SK-N-SH (cell line): Measurements from ENCODE around the gene NR6A1. TPM values are rescaled to one million over a fixed set of nuclear protein-coding genes. Genes with fewer than 3 reads are reported as not detected.
A peak's percentile ranks its signal among the peaks of the same experiment; 100 is the strongest.

Source experiments
- CTCF ChIA-PET: fragments of 300-600, 350-600 bp; formaldehyde crosslinking; extraction: SDS; loops from one replicate; lab custom pipeline; 2021; lab: Yijun Ruan, JAX
- POLR2A ChIA-PET: fragments of 350-600 bp; sonication (Branson Sonifier 250); formaldehyde crosslinking; extraction: SDS; loops from one replicate; lab custom pipeline; 2020; ENCODE audit warnings: antibody characterized with exemption, inconsistent platforms; lab: Yijun Ruan, JAX
- DNase-seq: peaks from one replicate; pipeline ENCODE4 v3.0.0; 2012
- H2AFZ ChIP-seq: fragments of 200-600 bp; sonication (generic); 2 replicates; pipeline ENCODE4 v1.8.1; 2016; ENCODE audit warnings: antibody characterized with exemption, mild to moderate bottlenecking, low read depth
- H3F3A ChIP-seq: fragments of 200-600 bp; sonication (generic); replicated peaks from 2 replicates; pipeline ENCODE3; 2016; ENCODE audit warnings: antibody characterized with exemption, mild to moderate bottlenecking; ENCODE audit not compliant: insufficient read depth
- H3K27ac ChIP-seq, 2 experiments: fragments of 200-500 bp in 1 of 2; fragments of 200-600 bp in 1 of 2; sonication (Bioruptor generic) in 1 of 2; sonication (generic), shearing (Covaris generic) in 1 of 2; 2 replicates each; pipeline versions ENCODE4 v1.5.1 to v1.6.1; 2014 to 2016; ENCODE audit warnings: low read depth in 2 of 2, inconsistent platforms in 1 of 2, low read length in 1 of 2, mild to moderate bottlenecking in 1 of 2, mixed read lengths in 1 of 2
- H3K27me3 ChIP-seq: fragments of 200-600 bp; sonication (generic), shearing (Covaris generic); 2 replicates; pipeline ENCODE4 v1.6.1; 2016; ENCODE audit warnings: mixed run types; ENCODE audit not compliant: insufficient read depth
- H3K36me3 ChIP-seq, 2 experiments: fragments of 200-500 bp in 1 of 2; fragments of 200-600 bp in 1 of 2; sonication (Bioruptor generic) in 1 of 2; sonication (generic) in 1 of 2; replicated peaks in 1 of 2; 2 replicates each; pipeline versions ENCODE3 to v1.5.1; 2014 to 2016; ENCODE audit warnings: low read length in 1 of 2, mild to moderate bottlenecking in 1 of 2; ENCODE audit not compliant: insufficient read depth in 2 of 2, control insufficient read depth in 1 of 2
- H3K4me1 ChIP-seq, 2 experiments: fragments of 200-500 bp in 1 of 2; fragments of 200-600 bp in 1 of 2; sonication (Bioruptor generic) in 1 of 2; sonication (generic), shearing (Covaris generic) in 1 of 2; 2 replicates each; pipeline versions ENCODE4 v1.5.1 to v1.6.1; 2014 to 2016; ENCODE audit warnings: low read depth in 1 of 2, low read length in 1 of 2, mixed run types in 1 of 2; ENCODE audit not compliant: insufficient read depth in 2 of 2, control insufficient read depth in 1 of 2
- H3K4me2 ChIP-seq: fragments of 200-600 bp; sonication (generic), shearing (Covaris generic); 2 replicates; pipeline ENCODE4 v1.6.1; 2017; ENCODE audit warnings: mixed run types
- H3K4me3 ChIP-seq, 2 experiments: fragments of 200-500 bp in 1 of 2; fragments of 200-600 bp in 1 of 2; sonication (Bioruptor generic) in 1 of 2; sonication (generic), shearing (Covaris generic) in 1 of 2; 2 replicates each; pipeline versions ENCODE4 v1.5.1 to v1.8.1; 2014 to 2016; ENCODE audit warnings: low read depth in 2 of 2, inconsistent platforms in 1 of 2, low read length in 1 of 2, mild to moderate bottlenecking in 1 of 2, mixed read lengths in 1 of 2, moderate library complexity in 1 of 2
- H3K79me2 ChIP-seq: fragments of 200-600 bp; sonication (generic); 2 replicates; pipeline ENCODE4 v1.8.1; 2017; ENCODE audit warnings: mild to moderate bottlenecking; ENCODE audit not compliant: insufficient read depth
- H3K9ac ChIP-seq: fragments of 200-600 bp; sonication (generic); 2 replicates; pipeline ENCODE4 v1.6.1; 2017; ENCODE audit warnings: mixed run types
- H3K9me2 ChIP-seq: fragments of 200-600 bp; sonication (generic); 2 replicates; pipeline ENCODE4 v1.6.1; 2017; ENCODE audit warnings: mixed run types
- H3K9me3 ChIP-seq: fragments of 200-600 bp; sonication (generic); 2 replicates; pipeline ENCODE4 v1.6.1; 2017; ENCODE audit warnings: mixed run types, mild to moderate bottlenecking, moderate library complexity
- H4K20me1 ChIP-seq: fragments of 200-600 bp; sonication (generic); 2 replicates; pipeline ENCODE4 v1.6.1; 2017; ENCODE audit warnings: mild to moderate bottlenecking, mixed run types; ENCODE audit not compliant: insufficient read depth
- ELF1 ChIP-seq: IDR thresholded peaks from 2 replicates; pipeline ENCODE4 v1.4.0; 2012
- EP300 ChIP-seq, 2 experiments: IDR thresholded peaks; 2 replicates each; pipeline versions ENCODE4 v1.4.0 to v1.6.1; 2012; ENCODE audit warnings: borderline replicate concordance in 1 of 2, low read depth in 1 of 2, low read length in 1 of 2
- EZH2phosphoT487 ChIP-seq: fragments of 200-600 bp; sonication (generic); IDR thresholded peaks from 2 replicates; pipeline ENCODE4 v1.6.1; 2017; ENCODE audit warnings: low read depth, mixed run types, mild to moderate bottlenecking, antibody characterized with exemption, moderate library complexity, borderline replicate concordance
- FOSL2 ChIP-seq: IDR thresholded peaks from 2 replicates; pipeline ENCODE4 v1.4.0; 2012; ENCODE audit warnings: low read depth, mild to moderate bottlenecking, moderate library complexity, borderline replicate concordance
- FOXJ3 ChIP-seq: sonication (generic); formaldehyde crosslinking; IDR thresholded peaks from 2 replicates; pipeline ENCODE4 v1.5.1; 2020; ENCODE audit warnings: mild to moderate bottlenecking, missing genetic modification reagents
- FOXM1 ChIP-seq: IDR thresholded peaks from 2 replicates; pipeline ENCODE4 v1.4.0; 2012; ENCODE audit warnings: low read depth, mild to moderate bottlenecking
- GABPA ChIP-seq: IDR thresholded peaks from 2 replicates; pipeline ENCODE4 v1.4.0; 2012; ENCODE audit warnings: low read depth, mild to moderate bottlenecking
- GATA2 ChIP-seq: sonication (generic); formaldehyde crosslinking; IDR thresholded peaks from 2 replicates; pipeline ENCODE4 v1.5.0; 2020; ENCODE audit warnings: mild to moderate bottlenecking, missing genetic modification reagents
- JUND ChIP-seq: IDR thresholded peaks from 2 replicates; pipeline ENCODE4 v1.4.0; 2012
- MAX ChIP-seq: IDR thresholded peaks from 2 replicates; pipeline ENCODE4 v1.4.0; 2012; ENCODE audit warnings: low read depth
- NFIC ChIP-seq: IDR thresholded peaks from 2 replicates; pipeline ENCODE4 v1.4.0; 2012; ENCODE audit warnings: borderline replicate concordance
- NRF1 ChIP-seq: IDR thresholded peaks from 2 replicates; pipeline ENCODE4 v1.6.1; 2012; ENCODE audit warnings: low read depth, mild to moderate bottlenecking, low read length
- POLR2AphosphoS5 ChIP-seq: IDR thresholded peaks from 2 replicates; pipeline ENCODE4 v1.6.1; 2012; ENCODE audit warnings: low read depth, low read length
- RAD21 ChIP-seq: IDR thresholded peaks from 2 replicates; pipeline ENCODE4 v1.6.1; 2012; ENCODE audit warnings: mild to moderate bottlenecking, low read length
- RXRA ChIP-seq: IDR thresholded peaks from 2 replicates; pipeline ENCODE4 v1.4.0; 2012; ENCODE audit warnings: low read depth, mild to moderate bottlenecking, borderline replicate concordance
- TAF1 ChIP-seq: IDR thresholded peaks from 2 replicates; pipeline ENCODE4 v1.6.1; 2012; ENCODE audit warnings: low read depth, mild to moderate bottlenecking, low read length, moderate library complexity, borderline replicate concordance
- TEAD4 ChIP-seq: IDR thresholded peaks from 2 replicates; pipeline ENCODE4 v1.4.0; 2012; ENCODE audit warnings: mild to moderate bottlenecking, borderline replicate concordance; ENCODE audit not compliant: insufficient read depth
- USF2 ChIP-seq: fragments of 150-350 bp; IDR thresholded peaks from 2 replicates; pipeline ENCODE4 v1.6.1; 2017; ENCODE audit warnings: antibody characterized with exemption, low read length, low read depth, borderline replicate concordance
- YY1 ChIP-seq: IDR thresholded peaks from 2 replicates; pipeline ENCODE4 v1.4.0; 2012; ENCODE audit warnings: low read depth, mild to moderate bottlenecking
- WGBS: methylation state at CpG from one replicate; pipeline ENCODE4 v1.1.6; 2017; ENCODE audit warnings: low lambda C conversion rate; 5-methylcytosine and 5-hydroxymethylcytosine counted together
- polyA plus RNA-seq, 3 experiments: library from polyadenylated mRNA; depleted of rRNA; stranded (reverse); fragments of >200 nt; gene quantifications; 2 replicates each; pipeline ENCODE4 v1.2.3, GENCODE V29; 2012

Gene NR6A1
- polyA plus RNA-seq, 1 of the 3 experiments (the other 2 are of a cell fraction): 1.2 TPM

- 100% methylated on average over 2 of the region's 2 CpGs for WGBS
- POLR2A ChIA-PET: no interaction called here
Observed at GRCh38 chr9:124759327-124759726, 11.8 kb downstream of the NR6A1 start.

GRCh38 chr9:124758691-124759090 lies 12.4 kb downstream of the NR6A1 start:
- Histone ChIP-seq H3K27me3 (no peaks in the 10 kb centered on the region), H3K36me3 (no peaks in the 10 kb centered on the region), H3F3A (peaks cover 6% of the 10 kb centered on the region), H2AFZ (peak overlapping the region; percentile 28; the same call in 1 of the 2 replicates), H3K9me3 (no peaks in the 10 kb centered on the region), H3K4me3 (no peak overlapping the region), H4K20me1 (no peaks in the 10 kb centered on the region), H3K9ac (no peak overlapping the region), H3K4me1 (peaks cover 4 to 49% of the 10 kb centered on the region in 2 experiments), H3K27ac (peak overlapping the region in 1 of 2 experiments; percentile 13; a peak in 1 of 4 replicates), H3K4me2 (peak overlapping the region; percentile 35), H3K9me2 (no peaks in the 10 kb centered on the region), H3K79me2 (peaks cover 66% of the 10 kb centered on the region)
- POLR2A ChIA-PET: no interaction called here
- DNase-seq: no peak
- CTCF ChIA-PET: interaction anchor here (0.8 to 10.3 kb wide), 7 partner anchors 15 to 222 kb away, joined by 3 to 78 read pairs (median 7); partner anchors contain the start of genes NR6A1, OLFML2A and WDR38
- TF ChIP-seq FOXM1 (no peak), FOXJ3 (no peak), RAD21 (no peak), JUND (no peak), EZH2phosphoT487 (no peak), MAX (no peak), EP300 (IDR thresholded peaks at IDR 0.05; ENCODE audit: borderline replicate concordance in 1 of 2, low read depth in 1 of 2, low read length in 1 of 2) (no peak), NRF1 (no peak), GABPA (no peak), RXRA (no peak)

More at GRCh38 chr9:124759327-124759726, 11.8 kb downstream of the NR6A1 start:
- Histone ChIP-seq H3K4me2 (0 out of 2 replicates have a peak overlapping the region, but pooled peaks have one; percentile 35), H2AFZ (no peak overlapping the region), H3K27me3 (no peaks in the 10 kb centered on the region), H3K9me3 (no peaks in the 10 kb centered on the region), H3K4me1 (peaks cover 4 to 44% of the 10 kb centered on the region in 2 experiments), H3K27ac (no peak overlapping the region), H3K9ac (no peak overlapping the region), H3K4me3 (no peak overlapping the region), H3K9me2 (no peaks in the 10 kb centered on the region), H3F3A (peaks cover 4% of the 10 kb centered on the region), H3K79me2 (peaks cover 68% of the 10 kb centered on the region), H4K20me1 (no peaks in the 10 kb centered on the region), H3K36me3 (no peaks in the 10 kb centered on the region)
- no peak for DNase-seq
- CTCF ChIA-PET: interaction anchor here (0.8 to 10.3 kb wide), 7 partner anchors 15 to 222 kb away, joined by 3 to 78 read pairs (median 7); partner anchors contain the start of genes NR6A1, OLFML2A and WDR38
- TF ChIP-seq TAF1 (no peak), USF2 (no peak), ELF1 (no peak), YY1 (no peak), FOXJ3 (no peak), POLR2AphosphoS5 (no peak), GATA2 (CRISPR knock-in tag) (no peak), RXRA (no peak), NFIC (no peak), FOSL2 (no peak), TEAD4 (no peak), RAD21 (no peak)
